ENCODE measurements around the gene HTT. TPM values are rescaled to one million over a fixed set of nuclear protein-coding genes. Genes with fewer than 3 reads are reported as not detected.
A peak's percentile ranks its signal among the peaks of the same experiment; 100 is the strongest.

Gene HTT
- total and polyA plus RNA-seq, 3 experiments from 2014 or later, result 5.1 to 58.6 (median 54.7) TPM

DNA sequence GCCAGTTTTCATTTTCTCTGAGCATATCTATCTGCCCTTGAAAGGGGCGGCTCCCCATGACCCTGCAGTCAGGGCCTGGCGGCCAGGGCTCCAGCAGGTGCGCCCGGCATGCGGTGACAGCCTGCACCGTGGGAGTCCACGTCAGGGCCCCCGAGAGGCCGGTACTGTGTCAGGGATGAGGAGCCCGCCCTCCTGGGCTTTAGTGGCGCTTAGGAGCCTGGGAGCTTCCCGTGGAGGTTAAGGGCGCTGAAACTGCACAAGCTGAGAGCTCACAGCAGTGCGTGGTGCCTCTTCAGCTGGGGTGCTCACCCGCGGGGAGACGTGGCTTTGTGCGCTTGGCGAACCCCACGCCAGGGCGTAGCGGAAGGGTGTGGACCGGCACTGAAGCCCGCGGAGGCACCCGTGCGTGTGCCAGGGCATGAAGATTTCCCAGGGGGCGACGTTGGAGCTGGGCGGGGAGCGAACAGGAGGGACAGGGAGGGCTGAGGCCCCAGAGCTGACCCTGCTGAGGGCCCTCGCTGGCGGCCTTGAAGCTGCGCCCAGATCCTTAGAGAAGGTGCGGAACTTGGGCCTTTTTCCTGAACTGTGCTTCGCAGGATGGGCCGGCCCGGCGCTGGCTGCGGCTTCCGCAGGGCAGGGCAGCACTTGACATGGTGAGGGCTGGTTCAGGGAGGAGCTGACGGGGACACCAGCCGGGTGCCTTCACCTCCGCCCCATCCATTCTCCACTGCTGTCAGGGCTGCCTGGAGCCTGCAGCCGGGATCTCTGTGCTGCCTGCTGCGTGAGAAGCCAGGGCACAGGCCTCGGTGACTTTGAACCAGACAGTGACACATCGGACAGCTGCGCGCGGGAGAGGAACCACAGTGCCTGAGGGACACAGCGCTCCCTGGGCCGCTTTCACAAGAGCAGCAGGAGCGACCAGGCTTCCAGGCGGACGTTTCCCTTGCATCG lies 33.0 kb upstream of the HTT start:
- peaks cover 6 to 10% of the 10 kb centered on the region in 2 donors for H3K27me3 Mint-ChIP-seq
- peak overlapping the region; percentile 69 to 95 (median 86) for H3K27ac Mint-ChIP-seq
- peak overlapping the region; percentile 80 to 93 (median 88) for H3K4me3 Mint-ChIP-seq
- Histone ChIP-seq H3K9me3 (ENCODE audit: low read length) (no peaks in the 10 kb centered on the region), H3K4me3 (ENCODE audit: low read length) (peak overlapping the region; percentile 58), H3K4me1 (ENCODE audit: insufficient read depth, low read length) (peaks cover 52% of the 10 kb centered on the region), H3K36me3 (ENCODE audit: insufficient read depth, low read length) (no peaks in the 10 kb centered on the region), H3K27ac (ENCODE audit: low read depth, low read length) (peak overlapping the region; percentile 35), H3K27me3 (ENCODE audit: insufficient read depth, low read length, poor library complexity, severe bottlenecking) (no peaks in the 10 kb centered on the region)
- ChIA-PET CTCF (interaction anchor here (0.8 to 1.3 kb wide), 5 partner anchors 9 to 63 kb away, joined by 3 to 4 read pairs (median 4); no protein-coding TSS in a partner anchor), POLR2A (interaction anchor here (0.5 to 1.4 kb wide), 4 partner anchors 10 to 78 kb away, joined by 3 to 4 read pairs (median 3); partner anchors contain the start of genes GRK4, HTT, HTT-AS and NOP14)
- peaks cover 41 to 76% (median 43%) of the 10 kb centered on the region in 3 donors for H3K4me1 Mint-ChIP-seq
- H3K36me3 Mint-ChIP-seq, result peaks cover 0 to 7% (median 3%) of the 10 kb centered on the region in 3 donors
- peak; percentile 10 to 65 (median 35) for DNase-seq
- peaks cover 0 to 7% (median 5%) of the 10 kb centered on the region in 5 donors for H3K9me3 Mint-ChIP-seq

DNA sequence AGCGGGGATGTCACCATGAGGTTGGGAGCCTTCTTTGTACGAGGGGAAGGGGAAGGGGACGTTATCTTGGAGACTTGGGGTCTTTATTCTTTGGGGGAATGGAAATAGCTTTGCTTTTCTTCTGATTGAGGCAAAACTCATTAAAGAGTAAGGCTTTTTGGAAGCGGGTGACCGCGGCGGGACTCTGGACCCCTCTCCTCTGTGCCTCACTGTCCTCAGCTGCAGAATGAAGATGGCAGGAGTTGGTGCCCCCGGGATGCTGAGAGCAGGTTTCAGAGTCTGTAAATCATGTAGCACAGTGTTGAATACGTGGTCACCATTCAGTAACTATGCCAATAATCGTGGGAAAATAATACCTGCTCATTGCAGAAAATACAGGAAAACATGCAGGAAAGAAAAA lies 32.3 kb upstream of the HTT start:
- no peaks in the 10 kb centered on the region for H3K9me3 ChIP-seq (ENCODE audit: low read length)
- H3K4me3 ChIP-seq (ENCODE audit: low read length), result peak overlapping the region; percentile 58
- peaks cover 36 to 75% (median 42%) of the 10 kb centered on the region in 3 donors for H3K4me1 Mint-ChIP-seq
- H3K4me1 ChIP-seq (ENCODE audit: insufficient read depth, low read length), result peaks cover 51% of the 10 kb centered on the region
- peaks cover 0 to 7% (median 5%) of the 10 kb centered on the region in 5 donors for H3K9me3 Mint-ChIP-seq
- peaks cover 0 to 7% (median 3%) of the 10 kb centered on the region in 3 donors for H3K36me3 Mint-ChIP-seq
- no peaks in the 10 kb centered on the region for H3K27me3 ChIP-seq (ENCODE audit: insufficient read depth, low read length, poor library complexity, severe bottlenecking)
- no peak for DNase-seq
- no peak overlapping the region for H3K27ac ChIP-seq (ENCODE audit: low read depth, low read length)
- POLR2A ChIA-PET, result interaction anchor here (0.5 to 1.4 kb wide), 4 partner anchors 11 to 79 kb away, joined by 3 to 4 read pairs (median 3); partner anchors contain the start of genes GRK4, HTT, HTT-AS and NOP14
- H3K27ac Mint-ChIP-seq, result peak overlapping the region in 7 of 8 donors; percentile 73 to 95 (median 90)
- H3K27me3 Mint-ChIP-seq, result peaks cover 5 to 7% of the 10 kb centered on the region in 2 donors
- no peaks in the 10 kb centered on the region for H3K36me3 ChIP-seq (ENCODE audit: insufficient read depth, low read length)
- H3K4me3 Mint-ChIP-seq, result peak overlapping the region; percentile 80 to 93 (median 88)
- CTCF ChIA-PET, result interaction anchor here (0.9 to 1.3 kb wide), 4 partner anchors 11 to 64 kb away, joined by 3 to 4 read pairs (median 4); no protein-coding TSS in a partner anchor

DNA sequence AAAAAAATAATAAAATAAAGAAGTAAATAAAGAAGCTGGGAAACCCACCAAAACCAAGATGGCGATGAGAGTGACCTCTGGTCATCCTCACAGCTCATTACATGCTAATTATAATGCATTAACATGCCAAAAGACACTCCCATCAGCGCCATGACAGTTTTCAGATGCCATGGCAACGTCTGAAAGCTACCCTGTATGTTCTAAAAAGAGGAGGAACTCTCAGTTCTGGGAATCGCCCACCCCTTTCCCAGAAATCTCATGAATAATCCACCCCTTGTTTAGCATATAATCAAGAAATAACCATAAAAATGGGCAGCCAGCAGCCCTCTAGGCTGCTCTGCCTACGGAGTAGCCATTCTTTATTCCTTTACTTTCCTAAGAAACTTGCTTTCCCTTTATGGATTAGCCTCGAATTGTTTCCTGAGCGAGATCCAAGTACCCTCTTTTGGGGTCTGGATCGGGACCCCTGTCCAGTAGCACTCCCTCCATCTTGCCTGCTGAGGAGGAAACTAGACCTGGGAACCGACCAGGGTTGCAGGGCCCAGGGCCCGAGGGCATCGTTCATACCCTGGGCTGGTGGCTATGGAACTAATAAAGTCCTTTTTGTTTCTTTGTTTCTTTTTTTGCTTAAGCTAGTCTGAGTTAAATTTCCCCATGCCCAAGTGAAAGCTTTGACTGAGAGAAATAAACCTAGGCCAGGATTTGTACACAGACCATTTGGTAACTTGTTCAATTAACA lies 31.0 kb upstream of the HTT start:
- Mint-ChIP-seq H3K9me3 (peaks cover 0 to 7% (median 5%) of the 10 kb centered on the region in 5 donors), H3K4me1 (peaks cover 36 to 75% (median 43%) of the 10 kb centered on the region in 3 donors), H3K4me3 (peak overlapping the region in 3 of 7 donors; percentile 8 to 51 (median 49)), H3K27ac (peak overlapping the region in 1 of 8 donors; percentile 66), H3K27me3 (peaks cover 0 to 3% of the 10 kb centered on the region in 2 donors), H3K36me3 (peaks cover 0 to 7% (median 3%) of the 10 kb centered on the region in 3 donors)
- ChIA-PET POLR2A (no interaction called here), CTCF (no interaction called here)
- Histone ChIP-seq H3K27me3 (ENCODE audit: insufficient read depth, low read length, poor library complexity, severe bottlenecking) (no peaks in the 10 kb centered on the region), H3K4me3 (ENCODE audit: low read length) (no peak overlapping the region), H3K9me3 (ENCODE audit: low read length) (no peaks in the 10 kb centered on the region), H3K27ac (ENCODE audit: low read depth, low read length) (no peak overlapping the region), H3K4me1 (ENCODE audit: insufficient read depth, low read length) (peaks cover 51% of the 10 kb centered on the region), H3K36me3 (ENCODE audit: insufficient read depth, low read length) (no peaks in the 10 kb centered on the region)
- DNase-seq, result no peak

DNA sequence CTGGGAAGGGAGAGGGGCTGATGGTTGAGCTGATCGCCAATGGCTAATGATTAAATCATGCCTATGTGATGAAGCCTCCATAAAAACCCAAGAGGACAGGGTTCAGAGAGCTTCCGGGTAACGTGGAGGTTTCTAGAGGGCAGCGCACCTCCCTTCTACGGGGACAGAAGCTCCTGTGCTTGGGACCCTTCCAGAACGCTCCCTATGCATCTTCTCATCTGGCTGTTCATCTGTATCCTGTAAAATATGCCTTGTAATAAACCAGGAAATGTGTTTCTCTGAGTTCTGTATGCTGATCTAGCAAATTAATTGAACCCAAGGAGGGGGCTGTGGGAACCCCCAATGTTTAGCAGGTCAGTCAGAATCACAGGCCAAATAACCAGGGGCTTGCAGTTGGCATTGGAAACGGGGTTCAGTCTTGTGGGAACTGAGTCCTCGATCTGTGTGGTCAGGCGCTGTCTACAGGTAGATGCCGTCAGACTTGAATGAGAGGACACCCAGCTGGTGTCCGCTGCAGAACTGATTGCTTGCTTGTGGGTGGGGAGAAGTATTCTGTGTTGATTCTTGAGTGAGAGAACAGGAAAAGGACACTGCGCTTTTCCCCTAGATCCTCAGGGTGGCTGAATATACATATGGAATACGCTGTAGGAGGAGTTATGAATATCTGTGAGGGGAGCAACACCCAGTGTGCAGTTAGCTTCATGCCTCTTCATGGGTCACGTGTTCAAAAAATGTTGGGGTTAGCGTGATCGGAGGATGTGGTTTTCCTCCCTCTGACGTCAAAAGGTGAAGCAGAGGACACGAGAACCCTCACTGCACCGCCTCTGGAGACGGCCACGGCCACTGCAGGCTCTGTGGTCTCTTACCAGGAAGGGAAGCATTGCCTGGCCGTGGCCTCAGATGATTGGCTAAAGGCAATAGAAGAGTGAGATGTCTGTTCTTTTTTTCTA lies 29.3 kb upstream of the HTT start:
- Histone ChIP-seq H3K27ac (ENCODE audit: low read depth, low read length) (no peak overlapping the region), H3K4me3 (ENCODE audit: low read length) (no peak overlapping the region), H3K27me3 (ENCODE audit: insufficient read depth, low read length, poor library complexity, severe bottlenecking) (no peaks in the 10 kb centered on the region), H3K4me1 (ENCODE audit: insufficient read depth, low read length) (peaks cover 48% of the 10 kb centered on the region), H3K9me3 (ENCODE audit: low read length) (no peaks in the 10 kb centered on the region), H3K36me3 (ENCODE audit: insufficient read depth, low read length) (no peaks in the 10 kb centered on the region)
- Mint-ChIP-seq H3K36me3 (peaks cover 0 to 7% (median 3%) of the 10 kb centered on the region in 3 donors), H3K27ac (peak overlapping the region; percentile 39 to 96 (median 92)), H3K27me3 (peaks cover 0 to 3% of the 10 kb centered on the region in 2 donors), H3K4me1 (peaks cover 36 to 71% (median 43%) of the 10 kb centered on the region in 3 donors), H3K9me3 (peaks cover 0 to 7% (median 5%) of the 10 kb centered on the region in 5 donors), H3K4me3 (peak overlapping the region; percentile 21 to 77 (median 71))
- CTCF ChIA-PET, result interaction anchor here (1.4 kb wide), 1 partner anchor 8 kb away, joined by 4 read pairs; no protein-coding TSS in a partner anchor
- POLR2A ChIA-PET, result no interaction called here
- peak; percentile 59 to 89 (median 81) for DNase-seq

DNA sequence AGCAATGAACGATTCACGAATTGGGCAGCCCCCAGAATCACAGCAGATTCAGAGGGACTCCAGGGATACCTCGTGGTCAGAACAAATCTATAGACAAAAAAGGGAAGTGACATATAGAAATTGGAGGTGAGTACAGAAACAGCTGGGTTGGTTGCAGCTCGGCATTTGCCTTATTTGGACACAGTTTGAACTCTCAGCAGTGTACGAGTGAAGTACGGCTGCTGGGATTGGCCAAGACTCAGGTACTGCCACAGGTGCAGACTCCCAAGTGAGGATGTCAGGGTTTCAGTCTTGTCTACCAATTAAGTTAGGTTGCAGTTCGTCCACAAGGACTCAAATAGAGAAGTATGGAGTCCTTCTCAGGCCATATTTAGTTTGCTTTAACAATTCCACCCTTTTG lies 28.3 kb upstream of the HTT start:
- Mint-ChIP-seq H3K4me3 (peak overlapping the region in 1 of 7 donors; percentile 71), H3K36me3 (peaks cover 0 to 7% (median 3%) of the 10 kb centered on the region in 3 donors), H3K9me3 (peaks cover 0 to 7% (median 5%) of the 10 kb centered on the region in 5 donors), H3K27ac (peak overlapping the region in 6 of 8 donors; percentile 68 to 96 (median 93)), H3K27me3 (no peaks in the 10 kb centered on the region), H3K4me1 (peaks cover 36 to 62% (median 40%) of the 10 kb centered on the region in 3 donors)
- DNase-seq, result no peak
- Histone ChIP-seq H3K4me1 (ENCODE audit: insufficient read depth, low read length) (peaks cover 44% of the 10 kb centered on the region), H3K27me3 (ENCODE audit: insufficient read depth, low read length, poor library complexity, severe bottlenecking) (no peaks in the 10 kb centered on the region), H3K4me3 (ENCODE audit: low read length) (no peak overlapping the region), H3K9me3 (ENCODE audit: low read length) (no peaks in the 10 kb centered on the region), H3K36me3 (ENCODE audit: insufficient read depth, low read length) (no peaks in the 10 kb centered on the region), H3K27ac (ENCODE audit: low read depth, low read length) (no peak overlapping the region)
- CTCF ChIA-PET, result interaction anchor here (1.3 to 1.5 kb wide), 3 partner anchors 9 to 397 kb away, joined by 3 to 4 read pairs (median 3); no protein-coding TSS in a partner anchor
- POLR2A ChIA-PET, result no interaction called here

DNA sequence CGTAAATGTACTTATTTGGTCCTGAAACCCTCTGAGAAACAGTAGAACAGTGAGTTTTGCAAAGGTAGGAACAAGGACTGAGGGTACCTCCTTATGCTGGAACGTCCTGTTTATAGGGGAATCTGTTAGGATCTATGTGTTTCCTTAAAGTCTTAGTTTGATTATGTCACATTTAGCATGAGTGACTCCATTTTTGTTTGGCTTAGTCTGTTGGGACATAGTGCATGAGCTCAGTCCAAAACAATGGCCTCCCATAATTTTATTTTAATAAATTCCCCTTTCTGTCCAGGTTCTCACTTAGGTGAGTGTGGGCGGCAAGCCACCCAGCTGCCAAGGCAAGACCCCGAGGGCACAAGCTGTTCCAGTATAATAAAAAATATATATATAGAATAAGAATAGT lies 27.9 kb upstream of the HTT start:
- H3K4me3 Mint-ChIP-seq, result peak overlapping the region in 3 of 7 donors; percentile 49 to 73 (median 72)

More for the DNA sequence above, 27.9 kb upstream of the HTT start:
- Mint-ChIP-seq H3K27me3 (no peaks in the 10 kb centered on the region), H3K36me3 (peaks cover 0 to 7% (median under 1%) of the 10 kb centered on the region in 3 donors), H3K27ac (peak overlapping the region in 4 of 8 donors; percentile 29 to 96 (median 84)), H3K4me1 (peaks cover 36 to 57% (median 37%) of the 10 kb centered on the region in 3 donors), H3K9me3 (peaks cover 0 to 7% (median 5%) of the 10 kb centered on the region in 5 donors)
- POLR2A ChIA-PET, result no interaction called here
- Histone ChIP-seq H3K27ac (ENCODE audit: low read depth, low read length) (no peak overlapping the region), H3K36me3 (ENCODE audit: insufficient read depth, low read length) (no peaks in the 10 kb centered on the region), H3K4me3 (ENCODE audit: low read length) (no peak overlapping the region), H3K9me3 (ENCODE audit: low read length) (no peaks in the 10 kb centered on the region), H3K27me3 (ENCODE audit: insufficient read depth, low read length, poor library complexity, severe bottlenecking) (no peaks in the 10 kb centered on the region), H3K4me1 (ENCODE audit: insufficient read depth, low read length) (peaks cover 44% of the 10 kb centered on the region)
- CTCF ChIA-PET, result interaction anchor here (1.3 to 2.0 kb wide), 3 partner anchors 9 to 397 kb away, joined by 3 to 4 read pairs (median 3); no protein-coding TSS in a partner anchor
- DNase-seq, result no peak

Measured in CD8-positive, alpha-beta memory T cell (primary cell).